ENCODE data around the gene ETV2.

Gene ETV2

GRCh38 chr19:35607661-35608060 lies 33.9 kb upstream of the ETV2 start:
- no peak for TF ChIP-seq EZH2phosphoT487 (conservative IDR thresholded peaks at IDR 0.05; ENCODE audit: low read length)
- no peak for TF ChIP-seq CTCF (IDR thresholded peaks at IDR 0.05; ENCODE audit: insufficient read depth, low read length, poor library complexity, severe bottlenecking)
- no peaks in the 10 kb centered on the region for H3K27me3 ChIP-seq (ENCODE audit: low read length)
- H3K36me3 ChIP-seq (ENCODE audit: low read length), result no peaks in the 10 kb centered on the region
- H3K4me3 ChIP-seq (ENCODE audit: insufficient read depth, low read length, poor library complexity, severe bottlenecking), result no peak overlapping the region
- H3K9ac ChIP-seq (ENCODE audit: low read length), result no peak overlapping the region
- H3K9me3 ChIP-seq (ENCODE audit: insufficient read depth, low read length), result no peaks in the 10 kb centered on the region
- H2AFZ ChIP-seq (ENCODE audit: low read depth, low read length, severe bottlenecking), result no peak overlapping the region
- no peaks in the 10 kb centered on the region for H3K79me2 ChIP-seq (ENCODE audit: insufficient read depth, low read length)
- H3K9me2 ChIP-seq (replicated peaks; ENCODE audit: insufficient read depth, low read length), result no peaks in the 10 kb centered on the region
- H3K27ac ChIP-seq (ENCODE audit: low read depth, low read length), result no peak overlapping the region
- H4K20me1 ChIP-seq (ENCODE audit: low read depth, low read length), result no peaks in the 10 kb centered on the region
- H3F3A ChIP-seq (ENCODE audit: insufficient read depth), result no peaks in the 10 kb centered on the region
- no peak overlapping the region for H3K4me2 ChIP-seq (ENCODE audit: low read depth, low read length, poor library complexity, severe bottlenecking)

GRCh38 chr19:35608251-35608650 lies 33.3 kb upstream of the ETV2 start:
- no peak for TF ChIP-seq CTCF (IDR thresholded peaks at IDR 0.05; ENCODE audit: insufficient read depth, low read length, poor library complexity, severe bottlenecking)
- TF ChIP-seq EZH2phosphoT487 (conservative IDR thresholded peaks at IDR 0.05; ENCODE audit: low read length), result no peak
- Histone ChIP-seq H3K27me3 (ENCODE audit: low read length) (no peaks in the 10 kb centered on the region), H3K36me3 (ENCODE audit: low read length) (no peaks in the 10 kb centered on the region), H3K4me2 (ENCODE audit: low read depth, low read length, poor library complexity, severe bottlenecking) (no peak overlapping the region), H3K9ac (ENCODE audit: low read length) (no peak overlapping the region), H3K4me3 (ENCODE audit: insufficient read depth, low read length, poor library complexity, severe bottlenecking) (no peak overlapping the region), H3K9me2 (replicated peaks; ENCODE audit: insufficient read depth, low read length) (no peaks in the 10 kb centered on the region), H3K79me2 (ENCODE audit: insufficient read depth, low read length) (peaks cover 5% of the 10 kb centered on the region; the same call in 1 of the 2 replicates), H2AFZ (ENCODE audit: low read depth, low read length, severe bottlenecking) (no peak overlapping the region), H3F3A (ENCODE audit: insufficient read depth) (no peaks in the 10 kb centered on the region), H3K9me3 (ENCODE audit: insufficient read depth, low read length) (no peaks in the 10 kb centered on the region), H3K27ac (ENCODE audit: low read depth, low read length) (no peak overlapping the region), H4K20me1 (ENCODE audit: low read depth, low read length) (no peaks in the 10 kb centered on the region)

- Histone ChIP-seq H3K4me2 (ENCODE audit: low read depth, low read length, poor library complexity, severe bottlenecking) (no peak overlapping the region), H3K27ac (ENCODE audit: low read depth, low read length) (no peak overlapping the region), H4K20me1 (ENCODE audit: low read depth, low read length) (no peaks in the 10 kb centered on the region), H3K27me3 (ENCODE audit: low read length) (no peaks in the 10 kb centered on the region), H3K36me3 (ENCODE audit: low read length) (no peaks in the 10 kb centered on the region), H3K4me3 (ENCODE audit: insufficient read depth, low read length, poor library complexity, severe bottlenecking) (no peak overlapping the region), H3K9me2 (replicated peaks; ENCODE audit: insufficient read depth, low read length) (no peaks in the 10 kb centered on the region), H3F3A (ENCODE audit: insufficient read depth) (no peaks in the 10 kb centered on the region), H3K79me2 (ENCODE audit: insufficient read depth, low read length) (peaks cover 8% of the 10 kb centered on the region; the same call in 1 of the 2 replicates), H3K9ac (ENCODE audit: low read length) (no peak overlapping the region), H3K9me3 (ENCODE audit: insufficient read depth, low read length) (no peaks in the 10 kb centered on the region), H2AFZ (ENCODE audit: low read depth, low read length, severe bottlenecking) (no peak overlapping the region)
- TF ChIP-seq EZH2phosphoT487 (conservative IDR thresholded peaks at IDR 0.05; ENCODE audit: low read length) (no peak), CTCF (IDR thresholded peaks at IDR 0.05; ENCODE audit: insufficient read depth, low read length, poor library complexity, severe bottlenecking) (no peak)
Observed at GRCh38 chr19:35609851-35610353, 31.6 kb upstream of the ETV2 start.
